ENCODE data around the gene STPG4.
A peak's percentile ranks its signal among the peaks of the same experiment; 100 is the strongest.

DNA sequence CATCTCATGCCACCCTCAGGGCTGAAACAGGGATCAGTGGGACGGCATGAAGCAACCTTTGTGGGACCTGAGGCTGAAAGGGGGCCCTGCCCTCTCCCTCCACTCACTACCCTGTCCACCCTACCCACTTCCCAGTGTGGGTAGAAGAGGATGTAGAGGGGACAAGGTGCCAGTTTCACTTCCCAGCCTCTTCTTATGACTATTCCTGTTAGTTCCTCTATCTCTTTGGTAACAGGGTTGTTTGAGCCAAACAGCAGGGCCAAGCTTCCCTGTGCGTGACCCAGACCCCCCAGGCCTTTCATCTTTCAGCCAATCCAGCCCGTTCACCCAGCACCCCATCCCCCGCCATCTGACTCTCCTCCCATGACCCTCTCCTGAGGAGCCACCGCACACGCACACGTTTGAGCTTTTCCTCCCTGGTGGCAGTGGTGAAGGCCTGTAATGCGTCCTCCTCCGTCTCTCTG lies 82.3 kb downstream of the STPG4 start:
- TF ChIP-seq CTCF (IDR thresholded peaks at IDR 0.05) (peak in 1 of 6 experiments; percentile 1), POLR2A (IDR thresholded peaks at IDR 0.05) (no peak)
